T-cell (primary cell): ENCODE data around the gene OR6C75. TPM values are rescaled to one million over a fixed set of nuclear protein-coding genes. Genes with fewer than 3 reads are reported as not detected.
"Not testable (repeated sequence)": the region's sequence is repeated elsewhere in the genome, so short reads cannot be mapped to it uniquely, and the experiment has no call there.

Experiments
- ATAC-seq, 4 experiments: fragments of 200-7000 bp in 3 of 4; fragments of 150-1000 bp in 1 of 4; cut with Tn5 transposase; replicated peaks in 1 of 4; 1 replicate in 3 of 4; 2 replicates in 1 of 4; pipeline ENCODE4 v1.10.0; 2021; ENCODE audit warnings: moderate library complexity in 3 of 4, mild to moderate bottlenecking in 2 of 4, moderate number of reproducible peaks in 1 of 4
- CTCF ChIA-PET, 2 donors: fragments of 300-600 bp; sonication (Branson Sonifier 250); formaldehyde crosslinking; loops; one replicate each; lab custom pipeline; 2022; ENCODE audit warnings: antibody characterized with exemption in 2 of 2; lab: Charles Lee
- POLR2A ChIA-PET, 2 donors: fragments of 300-600 bp; sonication (Branson Sonifier 250); formaldehyde crosslinking; loops; one replicate each; lab custom pipeline; 2022; ENCODE audit warnings: antibody characterized with exemption in 2 of 2; lab: Charles Lee
- DNase-seq, 35 experiments: peaks; one replicate each; pipeline versions ENCODE4 v3.0.0 to v3.0.0-alpha.2; 2013 to 2023
- H3K27ac ChIP-seq: one replicate; pipeline ENCODE4 v1.5.1; 2013; ENCODE audit warnings: low read length
- H3K27me3 ChIP-seq, 2 experiments: replicated peaks in 1 of 2; 1 replicate in 1 of 2; 2 replicates in 1 of 2; pipeline versions ENCODE4 v1.6.1 to v1.7.0; 2013; ENCODE audit warnings: low read length in 1 of 2, mixed read lengths in 1 of 2; ENCODE audit not compliant: control insufficient read depth in 2 of 2, insufficient read depth in 2 of 2; ENCODE audit errors: extremely low read depth in 1 of 2
- H3K36me3 ChIP-seq, 2 donors: 1 replicate in 1 of 2; 2 replicates in 1 of 2; pipeline versions ENCODE4 v1.6.1 to v1.7.0; 2013; ENCODE audit warnings: low read length in 1 of 2; ENCODE audit not compliant: control insufficient read depth in 2 of 2, insufficient read depth in 1 of 2; ENCODE audit errors: extremely low read depth in 1 of 2
- H3K4me1 ChIP-seq, 2 experiments: 1 replicate in 1 of 2; 2 replicates in 1 of 2; pipeline versions ENCODE4 v1.6.1 to v1.7.0; 2013; ENCODE audit warnings: low read length in 2 of 2, mixed read lengths in 1 of 2; ENCODE audit not compliant: insufficient read depth in 2 of 2, control insufficient read depth in 1 of 2; ENCODE audit errors: extremely low read depth in 1 of 2
- H3K4me3 ChIP-seq, 2 donors: 1 replicate in 1 of 2; 2 replicates in 1 of 2; pipeline versions ENCODE4 v1.5.1 to v1.7.0; 2013; ENCODE audit warnings: mild to moderate bottlenecking in 2 of 2, low read length in 1 of 2, moderate library complexity in 1 of 2; ENCODE audit not compliant: control insufficient read depth in 1 of 2; ENCODE audit errors: extremely low read depth in 1 of 2
- H3K9me3 ChIP-seq: 2 replicates; pipeline ENCODE4 v1.7.0; 2013
- H3K27ac Mint-ChIP-seq, 2 donors: one replicate each; pipeline ENCODE4 v1.8.0; 2020 to 2021; ENCODE audit warnings: mild to moderate bottlenecking in 2 of 2, mixed read lengths in 2 of 2
- H3K27me3 Mint-ChIP-seq, 2 donors: one replicate each; pipeline ENCODE4 v1.8.0; 2021 to 2022; ENCODE audit warnings: mixed read lengths in 2 of 2
- H3K36me3 Mint-ChIP-seq: one replicate; pipeline ENCODE4 v1.8.0; 2021; ENCODE audit warnings: mixed read lengths
- H3K4me1 Mint-ChIP-seq, 3 donors: one replicate each; pipeline ENCODE4 v1.8.0; 2020 to 2022; ENCODE audit warnings: mixed read lengths in 3 of 3, mild to moderate bottlenecking in 1 of 3
- H3K4me3 Mint-ChIP-seq, 3 donors: one replicate each; pipeline ENCODE4 v1.8.0; 2020 to 2022; ENCODE audit warnings: mild to moderate bottlenecking in 3 of 3, mixed read lengths in 3 of 3, moderate library complexity in 3 of 3
- H3K9me3 Mint-ChIP-seq, 3 donors: one replicate each; pipeline ENCODE4 v1.8.0; 2020 to 2022; ENCODE audit warnings: mixed read lengths in 3 of 3
- WGBS: methylation state at CpG from one replicate; pipeline ENCODE4 v1.1.5; 2013; ENCODE audit warnings: missing lambda C conversion rate; ENCODE audit not compliant: insufficient coverage; 5-methylcytosine and 5-hydroxymethylcytosine counted together
- total RNA-seq, 35 experiments: library from RNA in 6 of 35; stranded (reverse) in 6 of 35; fragments of 120-200 nt in 1 of 35; gene quantifications; one replicate each; pipeline versions ENCODE4 v1.2.1 to v1.2.4 and lab custom pipeline; 2013 to 2026

Gene OR6C75
- total RNA-seq, 5 donors from 2014 or later (not counting 1 experiment from before 2014, with no cell fraction given) = not detected

DNA sequence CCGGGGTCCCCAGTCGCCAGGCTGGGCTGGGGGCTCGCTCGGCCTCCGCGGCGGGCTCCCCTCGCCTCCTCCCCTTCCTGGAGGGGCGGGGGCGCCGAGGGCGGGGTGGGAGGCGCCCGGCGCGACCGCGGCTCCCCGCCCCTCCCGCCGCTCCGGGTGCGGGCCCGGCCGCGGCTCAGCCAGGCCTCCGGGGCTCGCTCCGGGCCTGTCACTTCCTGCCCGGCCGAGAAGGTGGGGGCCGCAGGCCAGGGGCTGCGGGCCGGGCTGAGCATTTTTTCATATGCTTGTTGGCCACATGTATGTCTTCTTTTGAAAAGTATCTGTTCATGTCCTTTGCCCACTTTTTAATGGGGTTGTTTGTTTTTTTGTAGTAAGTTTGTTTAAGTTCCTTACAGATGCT is 52.1 kb downstream of the OR6C75 start:
- H3K9me3 ChIP-seq, H3K27ac ChIP-seq, H3K4me3 ChIP-seq, CTCF ChIA-PET, H3K9me3 Mint-ChIP-seq, POLR2A ChIA-PET, H3K27ac Mint-ChIP-seq, H3K4me1 ChIP-seq, H3K36me3 ChIP-seq, H3K36me3 Mint-ChIP-seq, H3K4me1 Mint-ChIP-seq, DNase-seq, H3K27me3 ChIP-seq: not testable (repeated sequence)
- Mint-ChIP-seq H3K27me3 (peaks cover 49 to 55% of the 10 kb centered on the region in 2 donors), H3K4me3 (peak overlapping the region in 1 of 3 donors; percentile 38)
- peak; percentile 65 to 85 (median 78) for ATAC-seq
- WGBS = no CpG with 5 or more reads among the region's 34 CpGs

DNA sequence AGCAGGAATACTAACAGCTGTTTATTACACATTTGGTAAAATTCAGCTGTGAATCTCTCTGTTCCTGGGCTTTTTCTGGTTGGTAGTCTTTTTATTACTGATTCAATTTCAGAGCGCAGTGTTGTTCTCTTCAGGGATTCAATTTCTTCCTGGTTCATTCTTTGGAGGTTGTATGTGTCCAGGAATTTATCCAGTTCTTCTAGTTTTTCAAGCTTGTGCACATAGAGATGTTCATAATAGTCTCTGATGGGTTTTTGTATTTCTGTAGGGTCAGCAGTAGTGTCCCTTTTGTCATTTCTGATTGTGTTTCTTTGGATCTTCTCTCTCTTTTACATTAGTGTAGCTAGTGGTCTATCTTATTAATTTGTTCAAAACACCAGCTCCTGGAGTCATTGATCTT is 54.2 kb downstream of the OR6C75 start:
- Histone ChIP-seq H3K4me3 (no peak overlapping the region), H3K27me3 (peaks cover 4 to 10% of the 10 kb centered on the region in 2 experiments), H3K27ac (no peak overlapping the region), H3K4me1 (no peaks in the 10 kb centered on the region), H3K9me3 (no peaks in the 10 kb centered on the region), H3K36me3 (no peaks in the 10 kb centered on the region)
- DNase-seq (no peak), ATAC-seq (no peak)
- 100% methylated on average over 1 of the region's 1 CpG for WGBS
- Mint-ChIP-seq H3K9me3 (no peaks in the 10 kb centered on the region), H3K27ac (peak overlapping the region in 1 of 2 donors; percentile 8), H3K4me1 (peaks cover 6 to 7% (median 7%) of the 10 kb centered on the region in 3 donors), H3K4me3 (no peak overlapping the region), H3K27me3 (peaks cover 49 to 59% of the 10 kb centered on the region in 2 donors), H3K36me3 (no peaks in the 10 kb centered on the region)
- ChIA-PET POLR2A (no interaction called here), CTCF (no interaction called here)

Other genes starting within 250 kb of the OR6C75 start
- not detected for gene OR9K2, start 236.6 kb upstream of the OR6C75 start, total RNA-seq
- not detected for gene OR10A7, start 141.9 kb upstream of the OR6C75 start, total RNA-seq
- gene OR6C74, start 118.4 kb upstream of the OR6C75 start, total RNA-seq = not detected
- gene OR6C6, start 66.4 kb upstream of the OR6C75 start, total RNA-seq = not detected
- gene OR6C1, start 48.6 kb upstream of the OR6C75 start, total RNA-seq = not detected
- not detected for gene OR6C3, start 32.2 kb upstream of the OR6C75 start, total RNA-seq
- not detected for gene OR6C65, start 37.6 kb downstream of the OR6C75 start, total RNA-seq
- not detected for gene OR6C76, start 63.3 kb downstream of the OR6C75 start, total RNA-seq
- gene OR6C2, start 81.1 kb downstream of the OR6C75 start, total RNA-seq = not detected
- not detected for gene OR6C70, start 107.2 kb downstream of the OR6C75 start, total RNA-seq
- gene OR6C68, start 129.4 kb downstream of the OR6C75 start, total RNA-seq = not detected
- gene OR6C4, start 186.6 kb downstream of the OR6C75 start, total RNA-seq = not detected
- under 1 TPM in 1 of 5 donors, not detected in 4; 0.55 TPM for gene OR2AP1, start 209.5 kb downstream of the OR6C75 start, total RNA-seq